GM18873 (cell line): ENCODE data around the gene EIF4G3.
"Not testable (repeated sequence)": the region's sequence is repeated elsewhere in the genome, so short reads cannot be mapped to it uniquely, and the experiment has no call there.

Source experiments
- ATAC-seq: cut with Tn5 transposase; IDR thresholded peaks from one replicate; pipeline ENCODE4 v1.9.1; 2021; ENCODE audit warnings: mild to moderate bottlenecking, moderate library complexity, moderate number of reproducible peaks; ENCODE audit not compliant: unreplicated experiment, low FRiP score

The EIF4G3 gene

DNA sequence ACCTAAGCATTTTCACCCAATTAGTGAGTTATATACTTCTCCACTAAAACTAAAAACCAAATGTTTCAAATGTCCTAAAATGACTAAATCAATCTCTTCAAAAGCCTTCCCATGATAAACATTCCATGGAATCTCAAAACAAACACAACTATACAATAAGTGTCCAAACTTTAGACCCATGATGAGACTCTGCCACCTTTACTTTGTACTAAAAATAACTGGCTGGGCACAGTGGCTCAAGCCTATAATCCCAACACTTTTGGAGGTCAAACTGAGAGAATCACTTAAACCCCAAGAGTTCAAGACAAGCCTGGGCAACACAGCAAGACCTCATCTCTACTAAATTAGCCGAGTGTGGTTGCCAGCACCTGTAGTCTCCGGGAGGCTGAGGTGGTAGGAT lies 87.4 kb downstream of the EIF4G3 start:
- ATAC-seq, result no peak

DNA sequence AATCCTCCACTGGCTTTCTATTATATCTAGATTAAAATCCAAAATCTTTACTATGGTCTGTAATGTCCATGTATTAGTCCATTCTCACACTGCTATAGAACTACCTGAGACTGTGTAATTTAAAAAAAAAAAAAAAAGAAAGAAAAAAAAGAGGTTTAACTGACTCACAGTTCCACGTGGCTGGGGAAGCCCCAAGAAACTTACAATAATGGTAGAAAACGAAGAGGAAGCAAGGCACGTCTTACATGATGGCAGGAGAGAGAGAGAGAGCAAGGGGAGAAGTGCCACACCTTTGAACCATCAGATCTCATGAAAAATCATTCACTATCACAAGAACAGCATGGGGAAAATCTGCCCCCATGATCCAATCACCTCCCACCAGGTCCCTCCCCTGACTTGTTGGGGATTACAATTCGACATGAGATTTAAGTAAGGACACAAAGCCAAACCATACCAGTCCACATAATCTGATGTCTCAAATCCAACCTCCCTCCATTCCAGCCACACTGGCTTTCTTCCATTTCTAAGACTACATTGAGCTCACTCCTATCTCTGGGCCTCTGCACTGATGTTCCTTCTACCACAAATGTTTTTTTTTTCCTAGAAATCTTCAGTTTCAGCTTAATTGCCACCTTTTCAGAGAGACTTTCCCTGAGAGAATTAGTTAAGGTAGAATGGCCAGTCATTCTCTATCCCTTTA lies 92.4 kb downstream of the EIF4G3 start:
- ATAC-seq, result no peak

DNA sequence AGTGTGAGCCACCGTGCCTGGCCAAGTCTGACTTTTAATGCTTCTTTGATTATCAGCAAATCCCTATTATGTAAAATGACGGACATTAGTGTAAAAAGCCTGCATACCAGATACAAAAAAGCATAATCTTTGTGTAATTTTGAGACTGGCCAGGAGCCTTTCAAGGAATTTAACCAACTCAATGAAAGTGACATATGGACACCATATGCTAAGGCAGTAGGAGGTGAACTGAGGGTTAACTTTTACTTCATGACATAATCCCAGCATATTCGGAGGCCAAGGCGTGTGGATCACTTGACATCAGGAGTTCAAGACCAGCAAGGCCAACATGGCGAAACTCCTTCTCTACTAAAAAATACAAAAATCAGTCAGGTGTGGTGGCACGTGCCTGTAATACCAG lies 94.6 kb downstream of the EIF4G3 start:
- ATAC-seq, result no peak

DNA sequence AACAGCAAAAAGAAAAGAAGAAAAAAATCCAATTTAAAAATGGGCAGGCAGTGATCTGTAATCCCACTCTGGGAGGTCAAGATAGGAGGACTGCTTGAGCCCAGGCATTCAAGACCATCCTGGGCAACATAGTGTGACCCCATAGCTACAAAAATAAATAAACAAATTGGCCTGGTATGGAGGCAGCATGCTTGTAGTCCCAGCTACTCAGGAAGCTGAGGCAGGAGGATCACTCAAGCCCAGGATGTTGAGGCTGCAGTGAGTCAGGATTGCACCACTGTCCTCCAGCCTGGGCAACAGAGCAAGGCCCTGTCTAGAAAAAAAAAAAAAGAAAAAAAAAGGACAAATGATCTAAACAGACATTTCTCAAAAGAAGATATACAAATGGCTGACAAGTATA lies 99.6 kb downstream of the EIF4G3 start:
- ATAC-seq, result no peak

DNA sequence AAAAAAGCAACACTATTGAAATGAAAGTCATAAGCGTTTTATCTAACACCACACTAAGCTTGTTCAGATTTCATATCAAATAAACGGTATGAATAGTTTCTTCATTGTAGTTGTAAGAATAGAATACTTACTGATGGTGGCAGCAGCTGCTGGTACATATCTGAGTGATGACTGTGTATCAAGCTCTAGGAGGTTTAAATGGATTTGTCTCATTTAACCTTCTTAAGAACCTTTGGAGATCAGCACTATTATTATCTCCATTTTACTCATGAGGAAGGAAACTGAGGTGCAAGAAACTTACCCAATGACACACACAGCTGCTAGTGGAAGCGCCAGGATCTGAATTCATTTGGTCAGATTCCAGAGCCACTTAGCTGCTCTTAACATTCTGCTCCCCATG lies 104.0 kb downstream of the EIF4G3 start:
- no peak for ATAC-seq

DNA sequence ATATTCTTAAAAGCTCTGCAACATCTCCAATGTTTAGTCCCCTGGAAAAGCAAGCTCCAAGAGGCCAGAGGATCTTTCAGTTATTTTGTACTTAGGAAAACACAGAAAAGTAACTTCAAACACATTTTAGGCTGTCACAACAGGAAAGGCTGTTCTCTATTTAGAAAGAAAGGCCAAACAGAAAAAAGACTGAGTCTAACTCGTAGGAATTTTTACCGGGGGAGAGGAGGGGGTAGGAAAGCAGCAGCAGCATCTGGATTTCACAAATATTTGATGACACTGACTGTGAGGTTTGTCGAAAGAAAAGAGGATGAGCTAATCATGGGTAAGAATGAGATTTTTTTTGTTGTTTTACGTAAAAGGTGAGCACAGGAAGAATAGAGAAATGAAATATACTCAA lies 107.1 kb downstream of the EIF4G3 start:
- ATAC-seq, result no peak

DNA sequence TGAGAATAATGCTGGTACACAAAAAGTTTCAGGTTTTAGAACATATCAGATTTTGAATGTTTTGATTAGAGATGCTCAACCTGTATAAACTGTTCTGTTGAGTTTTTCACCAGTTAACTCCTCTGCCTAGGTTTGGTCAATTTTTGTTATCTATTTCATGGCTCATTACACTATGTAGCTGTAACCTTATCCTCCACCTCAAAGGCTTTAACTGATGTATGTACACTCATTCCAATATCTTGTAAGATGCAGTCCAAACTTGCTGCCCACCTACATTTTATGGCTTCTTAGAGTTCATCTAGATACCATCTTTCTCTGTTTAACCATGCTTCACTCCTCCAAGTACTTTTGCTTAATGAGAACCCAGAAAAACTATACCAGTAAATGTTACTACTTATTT lies 107.8 kb downstream of the EIF4G3 start:
- ATAC-seq, result no peak

DNA sequence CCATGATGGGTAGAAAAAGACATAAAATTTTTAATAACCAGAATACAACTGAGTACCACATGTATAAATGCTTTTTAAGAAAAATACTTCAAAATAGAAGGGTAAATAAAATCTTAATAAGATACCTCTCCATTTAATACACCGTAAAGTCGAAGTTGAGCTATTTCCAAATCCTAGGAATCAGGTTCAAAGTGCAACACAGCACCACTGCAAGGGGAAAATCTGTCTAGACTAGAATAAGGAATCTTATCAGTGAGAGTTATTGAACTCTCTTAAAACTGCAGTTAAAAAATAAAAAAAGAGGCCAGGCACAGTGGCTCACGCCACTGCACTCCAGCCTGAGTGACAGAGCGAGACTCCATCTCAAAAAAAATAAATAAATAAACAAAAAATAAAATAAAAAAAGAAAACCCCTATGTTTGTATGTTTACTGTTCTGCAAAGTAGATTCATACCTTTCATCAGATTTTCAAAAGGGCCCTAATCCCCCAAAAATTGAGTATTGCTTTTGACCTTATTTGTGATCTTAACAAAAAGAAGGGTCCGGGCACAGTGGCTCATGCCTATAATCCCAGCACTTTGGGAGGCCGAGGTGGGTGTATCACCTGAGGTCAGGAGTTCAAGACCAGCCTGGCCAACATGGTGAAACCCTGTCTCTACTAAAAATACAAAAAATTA lies 109.0 kb downstream of the EIF4G3 start:
- ATAC-seq, result no peak

DNA sequence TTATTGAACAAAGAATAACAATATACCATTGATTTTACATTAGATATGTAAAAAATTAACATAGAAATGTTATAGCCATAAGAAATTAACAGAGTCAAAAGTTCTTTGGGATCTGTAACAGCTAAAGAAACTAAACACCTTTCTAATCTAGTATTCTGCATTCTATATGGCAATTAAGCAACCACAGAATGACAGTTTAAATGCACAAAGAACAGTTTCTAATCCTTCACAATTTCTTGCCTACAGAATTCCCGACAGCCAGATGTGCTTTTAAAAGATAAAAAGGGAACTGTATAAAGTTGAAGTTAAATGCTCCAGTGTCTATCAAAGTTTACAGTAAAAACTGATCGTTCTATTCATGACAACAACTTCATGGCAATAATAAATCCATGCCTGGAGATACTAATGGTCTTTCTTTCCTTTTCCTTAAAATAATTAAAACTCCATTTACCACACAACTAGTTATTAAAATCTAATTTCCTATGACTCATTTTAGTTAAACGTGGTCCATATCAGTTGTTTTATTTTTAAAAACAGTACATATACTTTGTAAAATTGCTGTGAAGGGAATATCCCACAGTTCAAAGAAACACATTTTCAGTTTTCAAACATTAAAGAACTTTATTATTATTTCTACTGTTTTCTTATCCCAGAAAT lies 110.2 kb downstream of the EIF4G3 start:
- ATAC-seq, result no peak

DNA sequence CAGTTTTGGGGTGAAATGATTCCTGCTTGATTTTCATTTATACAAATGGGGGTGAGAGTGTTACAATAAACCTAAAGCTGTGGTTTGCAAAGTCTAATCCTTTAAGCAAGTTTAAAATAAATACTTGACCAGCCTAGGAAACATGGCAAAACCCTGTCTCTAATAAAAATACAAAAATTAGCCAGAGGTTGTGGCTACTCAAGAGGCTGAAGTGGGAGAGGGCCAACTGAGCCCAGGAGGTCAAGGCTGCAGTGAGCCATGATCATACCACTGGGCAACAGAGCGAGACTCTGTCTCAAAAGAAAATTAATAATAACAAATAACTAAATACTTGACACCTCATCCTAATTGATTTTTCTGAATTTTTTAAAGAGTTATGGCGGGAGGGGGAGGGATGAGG lies 110.8 kb downstream of the EIF4G3 start:
- no peak for ATAC-seq

DNA sequence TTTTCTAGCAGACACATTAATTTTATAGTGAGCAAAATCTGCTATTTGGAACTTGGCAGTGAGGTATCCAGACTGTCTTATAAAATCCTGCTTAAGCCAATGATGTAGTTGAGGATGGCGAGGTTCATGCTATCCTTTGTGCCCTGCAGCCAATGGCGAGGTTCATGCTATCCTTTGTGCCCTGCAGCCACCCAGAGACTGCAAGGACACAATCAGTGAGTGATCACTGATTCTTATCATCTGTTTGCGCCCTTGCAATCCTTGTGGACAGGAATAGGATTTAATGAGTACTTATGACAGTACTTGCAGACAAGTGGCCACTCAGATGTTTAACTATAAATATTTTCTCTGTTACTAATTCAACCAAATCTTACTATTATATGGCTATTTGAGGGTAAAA lies 112.6 kb downstream of the EIF4G3 start:
- ATAC-seq, result no peak

DNA sequence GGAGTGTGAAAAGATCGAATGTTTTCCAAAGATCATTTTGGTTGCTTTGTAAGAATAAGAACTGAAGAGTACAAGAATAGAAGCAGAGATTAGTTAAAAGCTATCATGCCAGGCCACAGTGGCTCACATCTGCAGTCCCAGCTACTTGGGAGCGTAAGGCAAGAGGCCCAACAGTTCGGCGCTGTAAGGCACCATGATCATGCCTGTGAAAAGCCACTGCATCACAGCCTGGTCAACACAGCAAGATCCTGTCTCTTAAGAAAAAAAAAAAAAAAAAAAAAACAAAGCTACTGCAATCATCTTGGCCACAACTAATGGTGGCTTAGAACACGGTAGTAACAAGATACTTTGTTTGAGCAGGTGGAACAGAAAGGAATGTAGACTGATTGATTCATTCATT lies 116.2 kb downstream of the EIF4G3 start:
- no peak for ATAC-seq

DNA sequence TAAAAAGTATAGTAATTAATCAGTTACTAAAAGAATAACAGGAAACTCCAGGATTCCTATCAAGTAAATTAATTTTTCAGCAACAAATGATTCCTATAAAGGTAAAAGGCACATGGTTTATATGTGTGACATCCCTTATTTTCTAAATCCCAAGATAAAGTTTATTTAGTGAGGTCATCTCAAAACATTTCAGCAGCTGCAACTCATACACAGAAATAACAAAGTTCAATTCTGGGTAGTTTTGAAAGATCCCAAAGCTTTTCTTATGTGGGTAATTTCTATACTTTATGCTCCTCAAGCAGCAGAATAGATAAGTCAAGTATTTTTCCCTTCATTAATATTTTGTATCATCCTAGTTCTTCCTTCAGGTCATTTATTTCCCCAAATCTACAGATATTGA lies 117.7 kb downstream of the EIF4G3 start:
- no peak for ATAC-seq

DNA sequence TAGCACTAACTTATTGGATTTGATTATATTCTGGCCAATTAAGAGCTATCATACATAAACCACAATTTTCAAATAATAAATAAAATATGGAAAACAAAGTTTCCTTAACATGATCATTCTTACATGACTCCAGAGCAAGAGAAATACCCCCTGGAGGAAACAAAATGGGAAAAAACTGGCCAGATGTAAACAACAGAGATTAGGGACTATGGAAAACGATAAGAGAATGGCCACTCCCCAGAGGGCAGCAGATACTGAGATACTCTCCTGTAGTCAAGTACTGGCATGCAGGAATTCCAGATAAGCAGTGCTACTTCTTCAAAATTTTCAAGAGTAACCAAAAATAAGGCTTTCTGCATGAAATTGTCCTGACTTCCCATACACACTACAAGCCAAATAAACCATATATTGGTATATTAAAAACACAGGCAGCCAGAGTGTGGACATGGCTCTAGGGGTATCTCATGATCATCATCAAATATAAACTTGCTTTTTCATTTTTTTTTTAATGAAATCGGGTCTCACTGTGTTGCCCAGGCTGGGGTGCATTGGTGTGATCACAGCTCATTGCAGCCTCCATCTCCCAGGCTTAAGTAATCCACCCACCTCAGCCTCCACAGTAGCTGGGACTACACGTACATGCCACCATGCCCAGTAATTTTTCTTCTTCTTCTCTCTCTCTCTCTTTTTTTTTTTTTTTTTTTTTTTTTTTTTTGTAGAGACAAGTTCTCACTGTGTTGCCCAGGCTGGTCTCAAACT lies 118.5 kb downstream of the EIF4G3 start:
- no peak for ATAC-seq

DNA sequence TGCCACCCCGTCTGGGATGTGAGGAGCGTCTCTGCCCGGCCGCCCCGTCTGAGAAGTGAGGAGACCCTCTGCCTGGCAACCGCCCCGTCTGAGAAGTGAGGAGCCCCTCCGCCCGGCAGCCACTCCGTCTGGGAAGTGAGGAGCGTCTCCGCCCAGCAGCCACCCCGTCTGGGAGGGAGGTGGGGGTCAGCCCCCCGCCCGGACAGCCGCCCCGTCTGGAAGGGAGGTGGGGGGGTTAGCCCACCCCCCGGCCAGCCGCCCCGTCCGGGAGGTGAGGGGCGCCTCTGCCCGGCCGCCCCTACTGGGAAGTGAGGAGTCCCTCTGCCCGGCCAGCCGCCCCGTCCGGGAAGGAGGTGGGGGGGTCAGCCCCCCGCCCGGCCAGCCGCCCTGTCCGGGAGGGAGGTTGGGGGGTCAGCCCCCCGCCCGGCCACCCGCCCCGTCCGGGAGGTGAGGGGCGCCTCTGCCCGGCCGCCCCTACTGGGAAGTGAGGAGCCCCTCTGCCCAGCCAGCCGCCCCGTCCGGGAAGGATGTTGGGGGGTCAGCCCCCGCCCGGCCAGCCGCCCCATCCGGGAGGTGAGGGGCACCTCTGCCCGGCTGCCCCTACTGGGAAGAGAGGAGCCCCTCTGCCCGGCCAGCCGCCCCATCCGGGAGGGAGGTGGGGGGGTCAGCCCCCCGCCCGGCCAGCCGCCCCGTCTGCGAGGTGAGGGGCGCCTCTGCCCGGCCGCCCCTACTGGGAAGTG lies 123.3 kb downstream of the EIF4G3 start:
- ATAC-seq, result not testable (repeated sequence)

DNA sequence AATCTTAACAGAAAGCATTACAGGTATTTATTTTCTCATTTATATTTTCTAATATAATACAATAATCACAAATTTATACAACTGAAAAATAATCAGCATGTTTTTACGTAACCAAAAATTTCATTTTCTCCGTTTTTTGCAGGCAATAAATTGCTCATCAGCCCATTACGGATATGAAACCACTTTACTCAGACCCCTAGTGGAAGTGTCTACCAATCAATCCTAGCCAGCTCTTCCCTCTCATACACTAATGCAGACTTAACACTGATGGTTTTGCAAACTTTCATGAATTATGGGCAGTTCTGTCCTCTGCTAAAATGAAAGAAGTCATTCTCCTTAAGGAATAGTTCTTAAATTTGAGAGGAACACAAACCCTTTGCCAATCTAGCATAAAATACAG lies 124.7 kb downstream of the EIF4G3 start:
- no peak for ATAC-seq

DNA sequence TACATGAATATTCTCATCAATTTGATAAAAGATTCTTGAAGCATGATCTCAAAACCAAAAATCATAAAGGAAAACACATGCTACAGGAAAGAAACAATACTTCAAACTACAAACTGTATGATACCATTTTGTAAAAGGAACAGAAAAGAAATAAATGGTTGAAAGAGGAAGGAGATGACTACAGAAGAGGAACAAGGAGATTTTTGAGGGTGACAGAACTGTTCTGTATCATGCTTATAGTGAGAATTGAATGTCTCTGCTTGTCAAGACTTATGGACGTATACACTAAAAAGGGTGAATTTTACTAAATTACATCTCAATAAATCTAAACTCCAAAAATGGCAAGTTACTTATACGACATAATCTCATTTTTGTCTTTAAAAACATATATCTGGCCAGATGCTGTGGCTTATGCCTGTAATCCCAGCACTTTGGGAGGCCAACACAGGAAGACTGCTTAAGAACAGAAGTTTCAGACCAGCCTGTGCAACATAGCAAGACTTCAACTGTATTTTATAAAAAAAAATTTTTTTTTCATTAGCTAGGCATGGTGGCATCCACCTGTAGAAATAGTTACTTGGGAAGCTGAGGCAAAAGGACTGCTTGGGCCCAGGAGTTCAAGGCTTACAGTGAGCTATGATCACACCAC lies 125.4 kb downstream of the EIF4G3 start:
- no peak for ATAC-seq

DNA sequence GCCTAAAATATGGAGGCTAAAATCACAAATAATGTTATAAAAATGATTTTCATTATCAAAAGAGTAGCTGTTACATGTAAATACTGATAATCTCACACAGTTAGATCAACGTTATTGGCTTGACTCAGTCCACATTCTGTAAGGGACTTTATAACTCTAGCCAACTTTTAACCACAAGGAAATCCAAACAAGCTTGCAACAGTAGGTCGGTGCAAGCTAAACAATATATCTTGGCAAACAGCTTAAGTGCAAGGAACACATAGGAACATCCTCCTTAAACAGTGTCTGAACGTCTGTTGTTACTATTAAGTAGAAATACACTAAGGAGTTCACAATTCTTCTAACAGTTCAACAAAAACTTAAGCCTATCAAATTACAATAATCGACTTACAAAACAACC lies 126.7 kb downstream of the EIF4G3 start:
- no peak for ATAC-seq

DNA sequence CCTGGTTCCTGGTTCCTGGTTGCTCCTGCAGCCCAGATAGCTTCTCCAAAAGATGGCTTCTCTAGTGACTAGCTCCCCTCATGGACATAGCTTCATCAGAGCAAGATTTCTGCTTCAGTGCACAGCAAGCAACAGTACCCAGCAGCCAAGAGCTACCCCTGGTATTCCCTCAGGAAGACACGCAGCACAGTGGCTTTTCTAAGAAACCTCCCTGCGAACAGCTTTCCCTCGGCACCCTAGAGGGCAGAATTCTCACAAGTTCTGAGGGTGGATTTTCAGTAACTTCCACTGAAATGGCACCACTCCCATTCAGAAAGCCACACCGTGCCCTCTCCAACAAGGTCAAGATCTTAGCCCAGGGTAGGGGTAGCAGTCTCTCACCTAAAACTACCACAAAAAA lies 128.2 kb downstream of the EIF4G3 start:
- no peak for ATAC-seq

DNA sequence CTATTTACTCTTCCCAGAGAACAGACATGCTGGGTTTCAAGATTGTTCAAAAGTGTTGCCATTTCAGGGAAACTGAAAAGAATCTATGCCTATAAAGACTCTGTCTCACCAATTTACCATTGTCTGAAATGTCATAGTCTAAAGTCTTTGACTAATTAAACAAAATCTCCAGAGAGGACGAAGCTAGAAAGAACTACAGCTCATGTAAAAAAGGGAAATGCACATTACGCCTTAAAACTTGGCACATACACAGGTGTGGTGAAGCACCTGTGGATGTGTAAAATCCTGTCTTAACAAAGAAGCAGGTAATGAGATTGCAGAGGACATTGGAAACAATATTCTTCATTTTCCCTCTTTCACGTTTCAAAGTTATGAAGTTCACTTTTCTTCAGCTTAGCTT lies 130.6 kb downstream of the EIF4G3 start:
- ATAC-seq, result no peak
